Stimulated activated CD4-positive, alpha-beta T cell treated with anti-CD3 and anti-CD28 coated beads, Interleukin-12 subunit alpha, Interleukin-12 subunit beta, amount 100 ng/mL, for 48 hours (primary cell): ENCODE results near the gene MLX.
"Not testable (repeated sequence)": the region's sequence is repeated elsewhere in the genome, so short reads cannot be mapped to it uniquely, and the experiment has no call there.

Experiments used
- DNase-seq, 3 donors: peaks; one replicate each; pipeline ENCODE4 v3.0.0-alpha.2; 2020; ENCODE audit warnings: low read depth in 2 of 3, low spot score in 1 of 3

Gene MLX

DNA sequence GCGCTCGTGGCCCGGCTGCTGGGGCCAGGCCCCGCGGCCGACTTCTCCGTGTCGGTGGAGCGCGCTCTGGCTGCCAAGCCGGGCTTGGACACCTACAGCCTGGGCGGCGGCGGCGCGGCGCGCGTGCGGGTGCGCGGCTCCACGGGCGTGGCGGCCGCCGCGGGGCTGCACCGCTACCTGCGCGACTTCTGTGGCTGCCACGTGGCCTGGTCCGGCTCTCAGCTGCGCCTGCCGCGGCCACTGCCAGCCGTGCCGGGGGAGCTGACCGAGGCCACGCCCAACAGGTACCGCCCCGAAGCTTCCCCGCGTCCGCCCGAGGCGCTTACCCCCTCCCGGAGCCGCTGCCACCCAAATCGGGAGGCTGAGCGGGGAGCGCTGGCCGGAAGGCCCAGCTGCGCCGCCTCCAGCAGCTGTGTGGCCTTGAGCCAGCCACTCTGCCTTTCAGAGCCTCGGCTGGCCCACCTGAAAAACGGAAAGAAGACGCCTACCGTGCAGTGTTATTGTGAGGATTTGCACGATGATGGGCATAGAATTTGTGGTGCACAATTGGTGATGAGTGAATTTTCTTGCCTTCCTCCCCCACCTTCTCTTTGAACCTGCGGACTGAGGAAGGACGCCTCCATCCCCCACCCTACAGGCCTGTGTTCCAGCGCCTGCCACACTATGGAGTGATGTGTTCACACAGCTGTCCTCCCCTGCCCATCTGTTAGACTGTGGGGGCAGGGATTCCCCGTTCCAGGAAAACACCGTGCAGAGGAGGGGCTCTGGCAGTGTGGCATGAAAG, 30.3 kb upstream of the MLX start:
- DNase-seq: peak; percentile 45 to 71 (median 59)

DNA sequence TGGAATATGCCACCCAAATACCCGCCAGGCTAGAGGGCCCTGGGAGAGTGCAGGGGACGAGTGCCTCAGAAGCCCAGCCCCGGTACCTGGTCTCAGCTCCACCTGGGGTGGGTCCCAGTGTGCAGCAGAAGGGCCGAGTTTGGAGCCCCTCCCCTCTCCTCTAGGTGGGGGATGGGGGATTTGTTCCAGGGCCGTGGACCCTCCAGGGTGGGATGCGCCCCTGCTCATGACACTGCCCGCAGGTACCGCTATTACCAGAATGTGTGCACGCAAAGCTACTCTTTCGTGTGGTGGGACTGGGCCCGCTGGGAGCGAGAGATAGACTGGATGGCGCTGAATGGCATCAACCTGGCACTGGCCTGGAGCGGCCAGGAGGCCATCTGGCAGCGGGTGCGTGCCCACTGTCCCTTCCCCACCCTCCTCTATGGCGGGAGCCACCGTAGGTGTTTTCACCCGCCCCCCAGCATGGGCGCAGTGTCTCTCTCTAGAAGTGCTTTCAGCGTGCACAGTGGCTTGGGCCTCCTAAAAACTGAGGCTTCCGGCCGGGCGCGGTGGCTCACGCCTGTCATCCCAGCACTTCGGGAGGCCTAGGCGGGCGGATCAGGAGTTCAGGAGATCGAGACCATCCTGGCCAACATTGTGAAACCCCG, 29.6 kb upstream of the MLX start:
- DNase-seq: no peak

- no peak for DNase-seq
Measured at GRCh38 chr17:42537826-42538451, 29.0 kb upstream of the MLX start.

DNA sequence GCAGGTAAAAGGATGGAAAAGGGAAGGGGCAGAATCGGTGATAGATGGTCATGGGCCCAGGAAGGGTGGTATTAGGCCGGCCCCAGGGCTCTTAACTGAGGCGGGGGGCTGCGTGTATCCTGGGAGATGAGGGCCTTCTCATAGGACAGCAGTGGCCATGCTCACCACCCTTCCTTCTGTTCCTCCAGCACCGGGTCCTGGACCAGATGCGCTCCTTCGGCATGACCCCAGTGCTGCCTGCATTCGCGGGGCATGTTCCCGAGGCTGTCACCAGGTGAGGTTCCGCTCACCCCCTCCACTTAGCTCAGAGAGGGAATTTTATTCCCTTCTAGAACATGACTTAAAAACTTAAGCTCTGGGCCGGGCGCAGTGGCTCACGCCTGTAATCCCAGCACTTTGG, 28.4 kb upstream of the MLX start:
- no peak for DNase-seq

GRCh38 chr17:42540558-42540957, 26.3 kb upstream of the MLX start:
- DNase-seq: not testable (repeated sequence)

DNA sequence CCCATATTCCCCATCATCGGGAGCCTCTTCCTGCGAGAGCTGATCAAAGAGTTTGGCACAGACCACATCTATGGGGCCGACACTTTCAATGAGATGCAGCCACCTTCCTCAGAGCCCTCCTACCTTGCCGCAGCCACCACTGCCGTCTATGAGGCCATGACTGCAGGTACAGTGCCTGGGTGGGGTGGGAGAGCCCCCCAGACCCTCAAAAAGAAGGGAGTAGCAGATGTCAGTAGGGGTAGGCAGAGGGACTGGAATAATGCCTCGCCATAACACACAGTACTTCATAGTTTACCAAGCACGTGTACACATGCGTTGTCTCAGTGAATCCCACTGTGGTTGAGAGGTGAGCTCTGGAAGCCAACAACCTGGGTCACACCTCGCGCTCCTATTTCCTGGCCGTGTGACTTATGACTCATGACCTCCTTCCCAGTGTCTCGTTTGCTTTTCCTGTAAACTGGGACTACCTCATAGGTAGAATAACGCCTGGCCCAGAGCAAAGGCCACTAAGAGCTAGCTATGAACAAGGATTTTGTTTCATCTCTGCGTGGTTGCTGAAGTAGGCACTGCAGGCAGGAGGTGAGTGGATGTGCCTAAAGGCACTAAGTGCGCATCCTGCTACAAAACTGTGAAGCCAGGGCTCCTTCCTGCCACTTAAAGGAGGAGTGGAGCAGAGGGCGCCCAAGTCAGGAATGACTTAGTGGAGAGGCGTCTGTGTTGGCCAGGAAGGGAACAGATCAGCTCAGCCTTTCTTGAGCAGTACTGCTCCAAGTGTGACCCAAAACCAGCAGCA, 25.7 kb upstream of the MLX start:
- DNase-seq: peak in 1 of 3 donors; percentile 32

DNA sequence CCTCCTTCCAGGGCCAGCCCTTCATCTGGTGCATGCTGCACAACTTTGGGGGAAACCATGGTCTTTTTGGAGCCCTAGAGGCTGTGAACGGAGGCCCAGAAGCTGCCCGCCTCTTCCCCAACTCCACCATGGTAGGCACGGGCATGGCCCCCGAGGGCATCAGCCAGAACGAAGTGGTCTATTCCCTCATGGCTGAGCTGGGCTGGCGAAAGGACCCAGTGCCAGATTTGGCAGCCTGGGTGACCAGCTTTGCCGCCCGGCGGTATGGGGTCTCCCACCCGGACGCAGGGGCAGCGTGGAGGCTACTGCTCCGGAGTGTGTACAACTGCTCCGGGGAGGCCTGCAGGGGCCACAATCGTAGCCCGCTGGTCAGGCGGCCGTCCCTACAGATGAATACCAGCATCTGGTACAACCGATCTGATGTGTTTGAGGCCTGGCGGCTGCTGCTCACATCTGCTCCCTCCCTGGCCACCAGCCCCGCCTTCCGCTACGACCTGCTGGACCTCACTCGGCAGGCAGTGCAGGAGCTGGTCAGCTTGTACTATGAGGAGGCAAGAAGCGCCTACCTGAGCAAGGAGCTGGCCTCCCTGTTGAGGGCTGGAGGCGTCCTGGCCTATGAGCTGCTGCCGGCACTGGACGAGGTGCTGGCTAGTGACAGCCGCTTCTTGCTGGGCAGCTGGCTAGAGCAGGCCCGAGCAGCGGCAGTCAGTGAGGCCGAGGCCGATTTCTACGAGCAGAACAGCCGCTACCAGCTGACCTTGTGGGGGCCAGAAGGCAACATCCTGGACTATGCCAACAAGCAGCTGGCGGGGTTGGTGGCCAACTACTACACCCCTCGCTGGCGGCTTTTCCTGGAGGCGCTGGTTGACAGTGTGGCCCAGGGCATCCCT, 23.5 kb upstream of the MLX start:
- no peak for DNase-seq

- DNase-seq: no peak
Measured at GRCh38 chr17:42544874-42545283, 22.0 kb upstream of the MLX start.

GRCh38 chr17:42545755-42546505, 21.0 kb upstream of the MLX start:
- not testable (repeated sequence) for DNase-seq

GRCh38 chr17:42547001-42547461, 19.9 kb upstream of the MLX start:
- no peak for DNase-seq

- no peak for DNase-seq
Measured at GRCh38 chr17:42547698-42548069, 19.2 kb upstream of the MLX start.

GRCh38 chr17:42548070-42548837, 18.6 kb upstream of the MLX start:
- peak; percentile 59 to 80 (median 75) for DNase-seq

DNA sequence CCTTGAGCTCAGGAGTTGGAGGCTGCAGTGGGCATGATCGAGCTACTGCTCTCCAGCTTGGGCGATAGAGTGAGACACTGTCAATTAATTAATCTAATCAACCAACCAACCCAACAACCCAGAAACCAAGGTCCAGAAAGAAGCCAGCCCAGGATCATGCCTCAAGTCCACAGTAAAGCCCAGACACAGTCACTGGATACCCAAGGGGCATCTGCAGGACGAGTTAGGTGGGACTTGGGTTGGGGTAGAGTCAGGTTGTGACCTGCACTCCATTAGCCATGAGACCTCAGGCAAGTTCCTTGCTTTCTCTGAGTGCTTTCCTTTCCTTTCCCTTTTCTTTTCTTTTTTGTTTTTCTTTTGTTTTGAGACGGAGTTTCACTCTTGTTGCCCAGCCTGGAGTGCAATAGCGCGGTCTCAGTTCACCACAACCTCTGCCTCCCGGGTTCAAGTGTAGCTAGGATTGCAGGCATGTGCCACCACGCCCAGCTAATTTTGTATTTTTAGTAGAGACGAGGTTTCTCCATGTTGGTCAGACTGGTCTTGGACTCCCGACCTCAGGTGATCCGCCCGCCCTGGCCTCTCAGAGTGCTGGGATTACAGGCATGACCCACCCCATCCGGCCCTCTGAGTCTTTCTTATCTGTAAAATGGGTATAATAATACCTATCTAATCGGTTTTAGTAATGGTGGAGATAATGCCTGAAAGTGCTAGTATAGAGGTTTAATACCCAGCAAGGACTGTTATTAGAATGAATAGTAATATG, 17.7 kb upstream of the MLX start:
- no peak for DNase-seq

DNA sequence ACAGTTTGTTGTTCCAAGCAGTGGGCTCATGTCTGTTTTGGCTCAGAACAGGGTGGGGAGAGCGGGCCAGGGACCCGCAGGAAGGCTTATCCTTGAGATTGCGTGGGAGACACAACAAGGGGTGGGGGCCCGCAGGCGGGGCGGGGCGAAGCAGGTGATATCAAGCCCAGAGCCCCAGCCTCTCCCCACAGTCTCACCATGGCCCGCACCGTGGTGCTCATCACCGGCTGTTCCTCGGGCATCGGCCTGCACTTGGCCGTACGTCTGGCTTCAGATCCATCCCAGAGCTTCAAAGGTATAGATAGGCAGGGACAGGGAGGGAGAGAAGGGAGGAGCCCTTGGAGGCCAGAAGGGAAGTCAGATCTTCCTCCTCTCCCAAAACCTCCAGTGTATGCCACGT, 14.2 kb upstream of the MLX start, which contains the start of gene HSD17B1:
HSD17B1 (plus strand) TSS at position 188 of the 400 bp plus-strand sequence; CDS start at position 199, 11 bp downstream.
- DNase-seq: not testable (repeated sequence)

- no peak for DNase-seq
Measured at GRCh38 chr17:42553161-42553818, 13.6 kb upstream of the MLX start.

DNA sequence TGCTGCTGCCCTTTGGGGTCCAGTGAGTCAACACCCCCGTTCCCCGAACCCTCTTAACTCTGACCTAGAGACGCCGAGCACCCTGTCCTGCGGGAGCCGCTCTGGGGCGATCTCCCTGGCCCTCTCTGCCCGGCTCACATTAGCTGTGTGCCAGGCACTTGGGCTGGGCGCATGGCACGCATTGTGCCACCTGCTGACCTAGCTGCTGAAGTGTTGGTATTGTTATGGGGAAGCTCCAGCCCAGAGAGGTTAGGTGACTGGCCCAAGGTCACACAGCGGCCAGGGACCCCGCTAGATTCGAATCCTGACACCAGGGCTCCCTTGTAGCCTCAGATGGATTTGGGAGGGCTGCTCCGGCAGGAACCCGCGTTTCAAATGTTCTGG, 13.0 kb upstream of the MLX start:
- DNase-seq: no peak
